ENCODE data around the gene SH3GLB1. TPM values are rescaled to one million over a fixed set of nuclear protein-coding genes. Genes with fewer than 3 reads are reported as not detected.

The SH3GLB1 gene
- total RNA-seq, 1 experiment from 2014 or later = 25.0 TPM

DNA sequence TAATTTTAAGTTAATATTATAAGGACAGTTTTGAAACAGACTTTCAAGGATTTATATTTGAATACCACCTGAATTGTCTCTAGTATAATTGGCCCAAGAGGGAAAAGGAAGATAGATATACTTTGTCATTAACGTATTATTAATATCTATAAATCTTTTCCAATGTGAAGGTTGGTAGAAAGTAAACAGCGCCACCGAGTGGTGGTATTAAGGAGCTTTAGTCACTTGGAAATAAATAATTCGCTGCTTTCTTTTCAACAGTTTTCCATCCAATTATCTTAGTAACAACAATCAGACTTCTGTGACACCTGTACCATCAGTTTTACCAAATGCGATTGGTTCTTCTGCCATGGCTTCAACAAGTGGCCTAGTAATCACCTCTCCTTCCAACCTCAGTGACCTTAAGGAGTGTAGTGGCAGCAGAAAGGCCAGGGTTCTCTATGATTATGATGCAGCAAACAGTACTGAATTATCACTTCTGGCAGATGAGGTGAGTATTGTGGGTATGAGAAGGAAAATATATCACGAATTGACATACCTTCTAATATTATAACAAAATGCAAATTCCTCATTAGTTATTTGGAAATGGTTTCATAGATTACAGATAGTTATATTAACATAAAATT, 37.7 kb downstream of the SH3GLB1 start:
- intact Hi-C loops (cut with micrococcal nuclease) = loop anchor here (5.0 kb wide), 2 partner anchors 240 to 360 kb away; no protein-coding TSS in a partner anchor
- H3K4me2 ChIP-seq (ENCODE audit: low read length) = no peak overlapping the region
- CTCF ChIA-PET = interaction anchor here (0.5 to 1.8 kb wide), 3 partner anchors 11 to 267 kb away, joined by 3 to 16 read pairs (median 8); partner anchors contain the start of gene SH3GLB1
- no peak overlapping the region for H3K9ac ChIP-seq (ENCODE audit: low read length)
- no peaks in the 10 kb centered on the region for H3K9me3 ChIP-seq (ENCODE audit: low read length)
- no peaks in the 10 kb centered on the region for H3K27me3 ChIP-seq (ENCODE audit: low read length)
- DNase-seq (peak; percentile 66), ATAC-seq (peak; percentile 27; the same call in 1 of the 2 replicates)
- no TSS peak for BruUV-seq (replicated peaks)
- H3K4me3 ChIP-seq (ENCODE audit: low read length) = no peak overlapping the region
- no peaks in the 10 kb centered on the region for H4K20me1 ChIP-seq (ENCODE audit: low read length)
- no peaks in the 10 kb centered on the region for H3K9me2 ChIP-seq (replicated peaks; ENCODE audit: low read length)
- POLR2A ChIA-PET (ENCODE audit: unreplicated experiment) = no interaction called here
- H3K4me1 ChIP-seq (ENCODE audit: insufficient read depth, low read length) = no peaks in the 10 kb centered on the region
- TF ChIP-seq EZH2phosphoT487 (IDR thresholded peaks at IDR 0.05; ENCODE audit: borderline replicate concordance, low read length) (no peak), EZH2 (IDR thresholded peaks at IDR 0.05; ENCODE audit: low read length, unreplicated experiment) (no peak)
- TF ChIP-seq, protein P1, sequence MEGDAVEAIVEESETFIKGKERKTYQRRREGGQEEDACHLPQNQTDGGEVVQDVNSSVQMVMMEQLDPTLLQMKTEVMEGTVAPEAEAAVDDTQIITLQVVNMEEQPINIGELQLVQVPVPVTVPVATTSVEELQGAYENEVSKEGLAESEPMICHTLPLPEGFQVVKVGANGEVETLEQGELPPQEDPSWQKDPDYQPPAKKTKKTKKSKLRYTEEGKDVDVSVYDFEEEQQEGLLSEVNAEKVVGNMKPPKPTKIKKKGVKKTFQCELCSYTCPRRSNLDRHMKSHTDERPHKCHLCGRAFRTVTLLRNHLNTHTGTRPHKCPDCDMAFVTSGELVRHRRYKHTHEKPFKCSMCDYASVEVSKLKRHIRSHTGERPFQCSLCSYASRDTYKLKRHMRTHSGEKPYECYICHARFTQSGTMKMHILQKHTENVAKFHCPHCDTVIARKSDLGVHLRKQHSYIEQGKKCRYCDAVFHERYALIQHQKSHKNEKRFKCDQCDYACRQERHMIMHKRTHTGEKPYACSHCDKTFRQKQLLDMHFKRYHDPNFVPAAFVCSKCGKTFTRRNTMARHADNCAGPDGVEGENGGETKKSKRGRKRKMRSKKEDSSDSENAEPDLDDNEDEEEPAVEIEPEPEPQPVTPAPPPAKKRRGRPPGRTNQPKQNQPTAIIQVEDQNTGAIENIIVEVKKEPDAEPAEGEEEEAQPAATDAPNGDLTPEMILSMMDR (conservative IDR thresholded peaks at IDR 0.05; ENCODE audit: low read depth, low read length) = peak; percentile 84
- H3F3A ChIP-seq (ENCODE audit: low read length, unreplicated experiment) = no peaks in the 10 kb centered on the region
- H3K79me2 ChIP-seq (ENCODE audit: low read length) = no peaks in the 10 kb centered on the region
- H3K36me3 ChIP-seq (ENCODE audit: low read depth, low read length) = peaks cover 22% of the 10 kb centered on the region
- no peak overlapping the region for H2AFZ ChIP-seq (ENCODE audit: low read length)
- H3K27ac ChIP-seq (ENCODE audit: low read length) = no peak overlapping the region

DNA sequence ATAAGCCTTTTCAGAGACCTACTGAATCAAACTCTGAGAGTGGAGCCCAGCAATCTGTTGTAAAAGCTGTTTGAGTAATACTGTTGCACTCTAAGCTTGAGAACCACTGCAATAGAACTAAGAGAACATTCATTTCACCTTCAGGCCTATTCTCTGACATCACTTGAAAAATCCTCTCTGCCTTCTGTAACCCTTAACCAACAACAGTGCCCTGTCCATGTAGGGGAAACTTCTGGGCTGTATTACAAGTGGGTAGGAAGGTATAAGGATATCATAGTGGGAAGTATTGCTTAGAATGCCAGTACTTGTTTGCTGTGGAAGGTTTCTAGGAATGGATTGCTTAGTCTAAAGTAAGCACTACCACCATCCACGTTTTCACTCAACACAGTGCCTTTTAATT, 42.9 kb downstream of the SH3GLB1 start:
- ATAC-seq (no peak), DNase-seq (no peak)
- ChIA-PET POLR2A (ENCODE audit: unreplicated experiment) (no interaction called here), CTCF (no interaction called here)
- no TSS peak for BruUV-seq (replicated peaks)
- intact Hi-C loops (cut with micrococcal nuclease) = no loop called here
- peaks cover 9% of the 10 kb centered on the region for H3K36me3 ChIP-seq (ENCODE audit: low read depth, low read length)
- H3K4me2 ChIP-seq (ENCODE audit: low read length) = no peak overlapping the region
- no peak overlapping the region for H3K4me3 ChIP-seq (ENCODE audit: low read length)
- no peaks in the 10 kb centered on the region for H3K9me3 ChIP-seq (ENCODE audit: low read length)
- no peak overlapping the region for H3K27ac ChIP-seq (ENCODE audit: low read length)
- H2AFZ ChIP-seq (ENCODE audit: low read length) = no peak overlapping the region
- H3K9me2 ChIP-seq (replicated peaks; ENCODE audit: low read length) = no peaks in the 10 kb centered on the region
- no peaks in the 10 kb centered on the region for H3K79me2 ChIP-seq (ENCODE audit: low read length)
- no peaks in the 10 kb centered on the region for H4K20me1 ChIP-seq (ENCODE audit: low read length)
- no peaks in the 10 kb centered on the region for H3K27me3 ChIP-seq (ENCODE audit: low read length)
- no peak overlapping the region for H3K9ac ChIP-seq (ENCODE audit: low read length)
- H3K4me1 ChIP-seq (ENCODE audit: insufficient read depth, low read length) = no peaks in the 10 kb centered on the region
- TF ChIP-seq, protein P1 (conservative IDR thresholded peaks at IDR 0.05; ENCODE audit: low read depth, low read length) = no peak
- TF ChIP-seq EZH2phosphoT487 (IDR thresholded peaks at IDR 0.05; ENCODE audit: borderline replicate concordance, low read length) = no peak
- no peak for TF ChIP-seq EZH2 (IDR thresholded peaks at IDR 0.05; ENCODE audit: low read length, unreplicated experiment)
- H3F3A ChIP-seq (ENCODE audit: low read length, unreplicated experiment) = no peaks in the 10 kb centered on the region

DNA sequence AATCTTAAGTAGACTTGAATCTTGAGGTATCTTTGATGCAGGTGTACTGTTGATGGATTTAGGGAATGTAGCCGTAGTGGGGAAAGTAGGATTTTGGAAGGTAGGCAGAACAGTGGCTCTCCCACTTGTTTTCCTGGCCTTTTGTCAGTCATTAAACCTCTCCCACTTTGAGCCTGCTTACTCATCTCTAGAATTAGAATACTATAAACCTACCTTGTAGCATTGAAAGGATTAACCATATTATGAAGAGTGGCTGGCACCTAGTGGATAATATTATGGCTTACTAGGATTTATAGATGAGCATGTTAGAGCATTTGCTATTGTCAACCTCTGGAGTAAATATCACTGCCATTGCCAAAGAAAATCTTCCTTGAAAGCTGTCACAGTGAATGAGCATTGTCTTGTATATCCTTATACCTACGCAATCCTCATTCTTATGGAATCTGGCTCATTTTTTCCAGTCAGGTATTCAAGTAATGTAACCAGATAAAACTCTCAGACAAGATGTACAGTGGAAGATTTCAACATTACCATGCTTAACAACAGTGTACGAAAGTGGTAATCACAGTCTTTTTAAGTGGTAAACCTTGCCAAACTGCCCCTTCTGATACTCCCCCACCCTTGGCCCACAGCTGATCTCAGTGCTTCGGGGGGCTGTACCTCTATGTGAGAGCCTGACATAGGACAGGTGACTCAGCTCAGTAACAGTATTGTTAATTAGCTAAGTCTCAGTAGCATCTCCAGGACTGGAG, 44.4 kb downstream of the SH3GLB1 start:
- DNase-seq = no peak
- H3F3A ChIP-seq (ENCODE audit: low read length, unreplicated experiment) = no peaks in the 10 kb centered on the region
- peaks cover 7% of the 10 kb centered on the region for H3K4me1 ChIP-seq (ENCODE audit: insufficient read depth, low read length)
- ChIA-PET POLR2A (ENCODE audit: unreplicated experiment) (no interaction called here), CTCF (no interaction called here)
- intact Hi-C loops (cut with micrococcal nuclease) = no loop called here
- ATAC-seq = no peak
- H3K4me2 ChIP-seq (ENCODE audit: low read length) = no peak overlapping the region
- no peaks in the 10 kb centered on the region for H3K27me3 ChIP-seq (ENCODE audit: low read length)
- no peak overlapping the region for H3K9ac ChIP-seq (ENCODE audit: low read length)
- H3K79me2 ChIP-seq (ENCODE audit: low read length) = no peaks in the 10 kb centered on the region
- no peaks in the 10 kb centered on the region for H3K9me3 ChIP-seq (ENCODE audit: low read length)
- H3K4me3 ChIP-seq (ENCODE audit: low read length) = no peak overlapping the region
- no peak overlapping the region for H3K27ac ChIP-seq (ENCODE audit: low read length)
- H3K9me2 ChIP-seq (replicated peaks; ENCODE audit: low read length) = no peaks in the 10 kb centered on the region
- no peak for TF ChIP-seq EZH2phosphoT487 (IDR thresholded peaks at IDR 0.05; ENCODE audit: borderline replicate concordance, low read length)
- no peak for TF ChIP-seq EZH2 (IDR thresholded peaks at IDR 0.05; ENCODE audit: low read length, unreplicated experiment)
- TF ChIP-seq, protein P1 (conservative IDR thresholded peaks at IDR 0.05; ENCODE audit: low read depth, low read length) = no peak
- 0 out of 2 replicates have a peak, but pooled peaks cover 3% of the 10 kb centered on the region for H3K36me3 ChIP-seq (ENCODE audit: low read depth, low read length)
- no peak overlapping the region for H2AFZ ChIP-seq (ENCODE audit: low read length)
- no peaks in the 10 kb centered on the region for H4K20me1 ChIP-seq (ENCODE audit: low read length)
- no TSS peak for BruUV-seq (replicated peaks)
